HG02840 (cell line): ENCODE data around the gene LYSMD2.

Experiments used
- ATAC-seq: cut with Tn5 transposase; IDR thresholded peaks from one replicate; pipeline ENCODE4 v1.9.1; 2021; ENCODE audit warnings: mild to moderate bottlenecking, moderate library complexity, moderate number of reproducible peaks; ENCODE audit not compliant: unreplicated experiment, low FRiP score

The LYSMD2 gene

GRCh38 chr15:51677021-51677420 is 60.4 kb downstream of the LYSMD2 start:
- ATAC-seq = no peak

GRCh38 chr15:51675234-51675633 is 62.2 kb downstream of the LYSMD2 start:
- ATAC-seq = no peak
